ENCODE data around the gene PGC. TPM values are rescaled to one million over a fixed set of nuclear protein-coding genes. Genes with fewer than 3 reads are reported as not detected.
A peak's percentile ranks its signal among the peaks of the same experiment; 100 is the strongest.

PGC gene
- total RNA-seq, 1 donor from 2014 or later = not detected

- Histone ChIP-seq H3K27me3 (ENCODE audit: low read depth) (no peaks in the 10 kb centered on the region), H3K4me3 (no peak overlapping the region), H3K9me3 (replicated peaks) (no peaks in the 10 kb centered on the region), H3K36me3 (peaks cover 59% of the 10 kb centered on the region), H3K27ac (replicated peaks) (peak overlapping the region; percentile 46), H3K4me1 (peaks cover 41% of the 10 kb centered on the region)
- no peak for TF ChIP-seq CTCF (IDR thresholded peaks at IDR 0.05; ENCODE audit: borderline replicate concordance)
- no peak for DNase-seq
- intact Hi-C loops (cut with micrococcal nuclease) = loop anchor here (10.0 kb wide), 1 partner anchor 225 kb away; no protein-coding TSS in a partner anchor
These were observed 57.8 kb downstream of the PGC start for GRCh38 chr6:41689171-41690008.

GRCh38 chr6:41688256-41688965, 58.8 kb downstream of the PGC start:
- Histone ChIP-seq H3K4me3 (no peak overlapping the region), H3K9me3 (replicated peaks) (no peaks in the 10 kb centered on the region), H3K27me3 (ENCODE audit: low read depth) (no peaks in the 10 kb centered on the region), H3K4me1 (peaks cover 36% of the 10 kb centered on the region), H3K27ac (replicated peaks) (peak overlapping the region; percentile 46), H3K36me3 (peaks cover 61% of the 10 kb centered on the region)
- intact Hi-C loops (cut with micrococcal nuclease) = loop anchor here (10.0 kb wide), 1 partner anchor 224 kb away; no protein-coding TSS in a partner anchor
- TF ChIP-seq CTCF (IDR thresholded peaks at IDR 0.05; ENCODE audit: borderline replicate concordance) = no peak
- no peak for DNase-seq

- intact Hi-C loops (cut with micrococcal nuclease) = loop anchor here (10.0 kb wide), 1 partner anchor 223 kb away; no protein-coding TSS in a partner anchor
- H3K27ac ChIP-seq (replicated peaks) = peak overlapping the region; percentile 46
- peaks cover 61% of the 10 kb centered on the region for H3K36me3 ChIP-seq
These were observed 59.6 kb downstream of the PGC start for GRCh38 chr6:41687501-41688175.

More at GRCh38 chr6:41687501-41688175, 59.6 kb downstream of the PGC start:
- no peak for TF ChIP-seq CTCF (IDR thresholded peaks at IDR 0.05; ENCODE audit: borderline replicate concordance)
- H3K4me1 ChIP-seq = peaks cover 36% of the 10 kb centered on the region
- no peaks in the 10 kb centered on the region for H3K27me3 ChIP-seq (ENCODE audit: low read depth)
- H3K4me3 ChIP-seq = no peak overlapping the region
- no peaks in the 10 kb centered on the region for H3K9me3 ChIP-seq (replicated peaks)
- DNase-seq = no peak

Other genes starting within 250 kb of the PGC start
- gene FOXP4, start 201.0 kb downstream of the PGC start, total RNA-seq = 15.0 TPM
- 0.77 TPM for gene MDFI, start 108.9 kb downstream of the PGC start, total RNA-seq
- 39.9 TPM for gene TFEB, start 11.8 kb downstream of the PGC start, total RNA-seq
- 5.3 TPM for gene FRS3, start 32.5 kb upstream of the PGC start, total RNA-seq
- gene PRICKLE4, start 33.4 kb upstream of the PGC start, total RNA-seq = 0.88 TPM
- 177 TPM for gene TOMM6, start 40.3 kb upstream of the PGC start, total RNA-seq
- 0.71 TPM for gene USP49, start 148.0 kb upstream of the PGC start, total RNA-seq
- 18.1 TPM for gene MED20, start 173.7 kb upstream of the PGC start, total RNA-seq
- gene BYSL, start 174.1 kb upstream of the PGC start, total RNA-seq = 9.0 TPM
- gene CCND3, start 194.4 kb upstream of the PGC start, total RNA-seq = 44.5 TPM

Data from left ventricle myocardium inferior (tissue), 1 donor.